Uterus (tissue), 2 donors: ENCODE data around the gene NEDD1.

Experiments used
- POLR2A ChIP-seq, 2 donors: fragments of 450-650 bp; IDR thresholded peaks; one replicate each; pipeline ENCODE4 v1.6.1; 2016; ENCODE audit warnings: antibody characterized with exemption in 2 of 2, mild to moderate bottlenecking in 1 of 2, moderate library complexity in 1 of 2
- TF ChIP-seq, protein P1 (sequence below), 4 experiments: fragments of 200-600 bp in 2 of 4; fragments of 450-650 bp in 2 of 4; sonication (generic) in 2 of 4; IDR thresholded peaks; one replicate each; pipeline ENCODE4 v1.5.1; 2016 to 2019; ENCODE audit warnings: antibody characterized with exemption in 4 of 4, mild to moderate bottlenecking in 2 of 4, moderate library complexity in 1 of 4

DNA sequence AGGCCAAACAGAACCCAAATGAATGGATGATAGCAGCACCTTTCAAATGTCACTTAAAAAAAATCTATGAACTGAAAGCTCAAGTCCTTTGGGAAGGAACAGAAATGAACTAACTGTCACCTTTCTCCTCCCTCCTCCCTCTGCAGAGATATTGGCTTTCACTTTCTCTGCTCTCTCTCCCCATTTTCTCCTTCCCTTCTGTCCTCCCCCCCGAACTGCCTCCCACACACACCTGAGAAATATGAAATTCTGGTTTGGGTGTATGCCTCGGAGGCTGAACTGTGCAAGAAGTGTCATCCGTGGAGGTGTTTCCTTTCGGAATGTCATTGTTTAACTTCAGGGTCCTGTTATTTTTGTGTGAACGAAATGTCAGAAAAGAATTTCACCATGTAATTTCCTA is 87.8 kb downstream of the NEDD1 start:
- TF ChIP-seq POLR2A (IDR thresholded peaks at IDR 0.05): no peak
- TF ChIP-seq, protein P1, sequence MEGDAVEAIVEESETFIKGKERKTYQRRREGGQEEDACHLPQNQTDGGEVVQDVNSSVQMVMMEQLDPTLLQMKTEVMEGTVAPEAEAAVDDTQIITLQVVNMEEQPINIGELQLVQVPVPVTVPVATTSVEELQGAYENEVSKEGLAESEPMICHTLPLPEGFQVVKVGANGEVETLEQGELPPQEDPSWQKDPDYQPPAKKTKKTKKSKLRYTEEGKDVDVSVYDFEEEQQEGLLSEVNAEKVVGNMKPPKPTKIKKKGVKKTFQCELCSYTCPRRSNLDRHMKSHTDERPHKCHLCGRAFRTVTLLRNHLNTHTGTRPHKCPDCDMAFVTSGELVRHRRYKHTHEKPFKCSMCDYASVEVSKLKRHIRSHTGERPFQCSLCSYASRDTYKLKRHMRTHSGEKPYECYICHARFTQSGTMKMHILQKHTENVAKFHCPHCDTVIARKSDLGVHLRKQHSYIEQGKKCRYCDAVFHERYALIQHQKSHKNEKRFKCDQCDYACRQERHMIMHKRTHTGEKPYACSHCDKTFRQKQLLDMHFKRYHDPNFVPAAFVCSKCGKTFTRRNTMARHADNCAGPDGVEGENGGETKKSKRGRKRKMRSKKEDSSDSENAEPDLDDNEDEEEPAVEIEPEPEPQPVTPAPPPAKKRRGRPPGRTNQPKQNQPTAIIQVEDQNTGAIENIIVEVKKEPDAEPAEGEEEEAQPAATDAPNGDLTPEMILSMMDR (IDR thresholded peaks at IDR 0.05): no peak
